GM23338 (cell line): ENCODE data around the gene PSMC3. TPM values are rescaled to one million over a fixed set of nuclear protein-coding genes. Genes with fewer than 3 reads are reported as not detected.

Experiments used
- ATAC-seq: fragments of 200-7000 bp; cut with Tn5 transposase; 3 replicates; pipeline ENCODE4 v1.9.1; 2020
- DNase-seq: peaks from one replicate; pipeline ENCODE4 v3.0.0-alpha.2; 2015; ENCODE audit warnings: low spot score
- H2AFZ ChIP-seq: fragments of 200-600 bp; sonication (generic); 2 replicates; pipeline ENCODE4 v1.8.0; 2016; ENCODE audit warnings: antibody characterized with exemption, mild to moderate bottlenecking, moderate library complexity
- H3F3A ChIP-seq: fragments of 200-600 bp; sonication (generic); replicated peaks from 2 replicates; pipeline ENCODE4 v1.8.0; 2017; ENCODE audit warnings: antibody characterized with exemption, mixed run types, low read depth
- H3K27ac ChIP-seq: fragments of 200-600 bp; sonication (generic); 2 replicates; pipeline ENCODE4 v1.6.1; 2016; ENCODE audit warnings: low read depth
- H3K27me3 ChIP-seq: fragments of 200-600 bp; sonication (generic); 2 replicates; pipeline ENCODE4 v1.8.0; 2016; ENCODE audit warnings: mild to moderate bottlenecking, mixed run types, moderate library complexity; ENCODE audit not compliant: insufficient read depth
- H3K36me3 ChIP-seq: fragments of 200-600 bp; sonication (generic); 2 replicates; pipeline ENCODE4 v1.8.0; 2016; ENCODE audit warnings: mild to moderate bottlenecking; ENCODE audit not compliant: insufficient read depth
- H3K4me1 ChIP-seq: fragments of 200-600 bp; sonication (generic); 2 replicates; pipeline ENCODE4 v1.8.0; 2016; ENCODE audit warnings: mild to moderate bottlenecking, moderate library complexity; ENCODE audit not compliant: insufficient read depth
- H3K4me2 ChIP-seq: fragments of 200-600 bp; sonication (generic); 2 replicates; pipeline ENCODE4 v1.7.1; 2017; ENCODE audit warnings: mixed run types
- H3K4me3 ChIP-seq: fragments of 200-600 bp; sonication (generic); 2 replicates; pipeline ENCODE4 v1.6.1; 2016; ENCODE audit warnings: mixed run types
- H3K79me2 ChIP-seq: fragments of 200-600 bp; sonication (generic); replicated peaks from 2 replicates; pipeline ENCODE4 v1.8.0; 2017; ENCODE audit warnings: mild to moderate bottlenecking; ENCODE audit not compliant: insufficient read depth
- H3K9me2 ChIP-seq: fragments of 200-600 bp; sonication (generic); 2 replicates; pipeline ENCODE4 v1.8.0; 2017; ENCODE audit not compliant: insufficient read depth
- H4K20me1 ChIP-seq: fragments of 200-600 bp; sonication (generic); replicated peaks from 2 replicates; pipeline ENCODE4 v1.8.0; 2017; ENCODE audit warnings: mild to moderate bottlenecking; ENCODE audit not compliant: insufficient read depth
- H3K27ac Mint-ChIP-seq: 2 replicates; pipeline ENCODE4 v1.8.0; 2020; ENCODE audit warnings: inconsistent platforms, mild to moderate bottlenecking, moderate library complexity, mixed read lengths
- H3K27me3 Mint-ChIP-seq: 3 replicates; pipeline ENCODE4 v1.8.0; 2022; ENCODE audit warnings: low read depth, mild to moderate bottlenecking, moderate library complexity, mixed read lengths, inconsistent platforms; ENCODE audit not compliant: insufficient read depth, poor library complexity
- H3K36me3 Mint-ChIP-seq: 3 replicates; pipeline ENCODE4 v1.8.0; 2021; ENCODE audit warnings: low read depth, mild to moderate bottlenecking, inconsistent platforms, moderate library complexity, mixed read lengths
- H3K4me1 Mint-ChIP-seq: 3 replicates; pipeline ENCODE4 v1.8.0; 2020; ENCODE audit warnings: mild to moderate bottlenecking, inconsistent platforms, mixed read lengths
- H3K4me3 Mint-ChIP-seq: 3 replicates; pipeline ENCODE4 v1.8.0; 2021; ENCODE audit warnings: moderate library complexity, mild to moderate bottlenecking, inconsistent platforms, mixed read lengths
- H3K9me3 Mint-ChIP-seq: 3 replicates; pipeline ENCODE4 v1.8.0; 2020; ENCODE audit warnings: moderate library complexity, mild to moderate bottlenecking, inconsistent platforms, mixed read lengths
- CREB1 ChIP-seq: fragments of 250-450 bp; sonication (Bioruptor Pico); IDR thresholded peaks from 2 replicates; pipeline ENCODE4 v1.5.0; 2020; ENCODE audit warnings: low read depth, mild to moderate bottlenecking, moderate library complexity
- CTCF ChIP-seq, 2 experiments: fragments of 200-600 bp in 1 of 2; sonication (generic) in 1 of 2; conservative IDR thresholded peaks; 2 replicates each; pipeline versions ENCODE4 v1.5.1 to v1.6.1; 2016 to 2017; ENCODE audit warnings: antibody characterized with exemption in 2 of 2, low read depth in 2 of 2, mild to moderate bottlenecking in 2 of 2, moderate library complexity in 1 of 2
- ETS1 ChIP-seq: IDR thresholded peaks from 2 replicates; pipeline ENCODE4 v1.6.1; 2016; ENCODE audit warnings: antibody characterized with exemption
- EZH2 ChIP-seq: fragments of 200-600 bp; sonication (generic); IDR thresholded peaks from one replicate; pipeline ENCODE4 v1.8.0; 2017; ENCODE audit warnings: antibody characterized with exemption, mild to moderate bottlenecking, low read depth; ENCODE audit not compliant: unreplicated experiment
- EZH2phosphoT487 ChIP-seq: fragments of 200-600 bp; sonication (generic); IDR thresholded peaks from one replicate; pipeline ENCODE4 v1.8.1; 2018; ENCODE audit warnings: antibody characterized with exemption; ENCODE audit not compliant: unreplicated experiment
- JUNB ChIP-seq: IDR thresholded peaks from one replicate; pipeline ENCODE4 v1.6.1; 2016; ENCODE audit warnings: antibody characterized with exemption; ENCODE audit not compliant: unreplicated experiment
- NANOG ChIP-seq: IDR thresholded peaks from 2 replicates; pipeline ENCODE4 v1.6.1; 2016; ENCODE audit warnings: antibody characterized with exemption, borderline replicate concordance
- POLR2AphosphoS5 ChIP-seq: IDR thresholded peaks from 2 replicates; pipeline ENCODE4 v1.6.1; 2016; ENCODE audit warnings: antibody characterized with exemption, low read depth
- REST ChIP-seq: IDR thresholded peaks from one replicate; pipeline ENCODE4 v1.6.1; 2018; ENCODE audit warnings: antibody characterized with exemption; ENCODE audit not compliant: unreplicated experiment
- STAT1 ChIP-seq: IDR thresholded peaks from one replicate; pipeline ENCODE4 v1.6.1; 2016; ENCODE audit warnings: antibody characterized with exemption; ENCODE audit not compliant: unreplicated experiment
- ZNF114 ChIP-seq: fragments of 250-450 bp; sonication (Bioruptor Pico); IDR thresholded peaks from 2 replicates; pipeline ENCODE4 v1.5.0; 2020; ENCODE audit warnings: mild to moderate bottlenecking, moderate library complexity
- ZNF331 ChIP-seq: fragments of 250-450 bp; sonication (Bioruptor Pico); IDR thresholded peaks from 2 replicates; pipeline ENCODE4 v1.5.0; 2020; ENCODE audit warnings: low read depth, mild to moderate bottlenecking, moderate library complexity
- ZNF462 ChIP-seq: fragments of 250-450 bp; sonication (Bioruptor Pico); IDR thresholded peaks from 2 replicates; pipeline ENCODE4 v1.5.0; 2020; ENCODE audit warnings: mild to moderate bottlenecking, moderate library complexity
- polyA plus RNA-seq: library from polyadenylated mRNA; unstranded; fragments of >200 nt; fragmentation: Nextera tagmentation; extraction: Ambion mirVana; gene quantifications from 2 replicates; pipeline ENCODE4 v1.2.1, GENCODE V29; 2016
- total RNA-seq: library from RNA; depleted of rRNA; stranded (reverse); fragments of >200 nt; shearing (Covaris generic); gene quantifications from 2 replicates; pipeline ENCODE4 v1.2.3, GENCODE V29; 2014

The PSMC3 gene
- total and polyA plus RNA-seq, 2 experiments from 2014 or later: 147 to 190 TPM

- Histone ChIP-seq H2AFZ (no peak overlapping the region), H3K9me2 (no peaks in the 10 kb centered on the region), H3K36me3 (no peaks in the 10 kb centered on the region), H3K79me2 (no peaks in the 10 kb centered on the region), H3K4me1 (no peaks in the 10 kb centered on the region), H3K4me3 (no peak overlapping the region), H3F3A (no peaks in the 10 kb centered on the region), H3K27me3 (no peaks in the 10 kb centered on the region), H3K4me2 (no peak overlapping the region), H3K27ac (no peak overlapping the region), H4K20me1 (no peaks in the 10 kb centered on the region)
- no peak for DNase-seq
- ATAC-seq: no peak
- Mint-ChIP-seq H3K9me3 (no peaks in the 10 kb centered on the region; the same call in 2 of the 3 replicates), H3K4me3 (no peak overlapping the region), H3K27ac (no peak overlapping the region), H3K4me1 (no peaks in the 10 kb centered on the region), H3K27me3 (peaks cover 6% of the 10 kb centered on the region), H3K36me3 (no peaks in the 10 kb centered on the region)
- TF ChIP-seq ZNF114 (no peak), JUNB (no peak), ZNF331 (CRISPR knock-in tag) (no peak), ETS1 (no peak), NANOG (no peak), REST (no peak), EZH2phosphoT487 (no peak), EZH2 (no peak), CREB1 (CRISPR knock-in tag) (no peak), CTCF (conservative IDR thresholded peaks at IDR 0.05; ENCODE audit: low read depth in 2 of 2) (no peak), POLR2AphosphoS5 (no peak), STAT1 (no peak), ZNF462 (CRISPR knock-in tag) (no peak)
Observed at GRCh38 chr11:47431356-47432083, 5.3 kb upstream of the PSMC3 start.
